Loucy (cell line): ENCODE results near the gene NLRP9.

Source experiments
- H2AFZ ChIP-seq: fragments of 200-600 bp; sonication (generic); 2 replicates; pipeline ENCODE4 v1.6.0; 2016; ENCODE audit warnings: antibody characterized with exemption, mild to moderate bottlenecking, low read length, moderate library complexity
- H3F3A ChIP-seq: fragments of 200-600 bp; 2 replicates; pipeline ENCODE4 v1.6.0; 2016; ENCODE audit warnings: antibody characterized with exemption, low read depth, mild to moderate bottlenecking
- H3K27me3 ChIP-seq: fragments of 200-600 bp; sonication (generic); 2 replicates; pipeline ENCODE4 v1.6.1; 2014; ENCODE audit warnings: low read length, mild to moderate bottlenecking; ENCODE audit not compliant: insufficient read depth, poor library complexity, severe bottlenecking
- H3K36me3 ChIP-seq: fragments of 200-600 bp; sonication (generic); 2 replicates; pipeline ENCODE4 v1.6.1; 2016; ENCODE audit warnings: low read length; ENCODE audit not compliant: insufficient read depth
- H3K4me1 ChIP-seq: fragments of 200-600 bp; sonication (generic); 2 replicates; pipeline ENCODE4 v1.5.1; 2014; ENCODE audit warnings: low read length, mild to moderate bottlenecking; ENCODE audit not compliant: insufficient read depth, poor library complexity, severe bottlenecking
- H3K4me2 ChIP-seq: fragments of 200-600 bp; sonication (generic); 2 replicates; pipeline ENCODE4 v1.6.0; 2014; ENCODE audit warnings: antibody characterized with exemption, low read length, low read depth, mild to moderate bottlenecking; ENCODE audit not compliant: poor library complexity, severe bottlenecking
- H3K4me3 ChIP-seq: fragments of 200-600 bp; sonication (generic); 2 replicates; pipeline ENCODE4 v1.5.1; 2014; ENCODE audit warnings: low read length, mild to moderate bottlenecking, mixed read lengths; ENCODE audit not compliant: poor library complexity, severe bottlenecking
- H3K79me2 ChIP-seq: fragments of 200-600 bp; sonication (generic); 2 replicates; pipeline ENCODE4 v1.6.1; 2014; ENCODE audit warnings: low read length; ENCODE audit not compliant: insufficient read depth
- H3K9ac ChIP-seq: fragments of 200-600 bp; sonication (generic); 2 replicates; pipeline ENCODE4 v1.6.0; 2014; ENCODE audit warnings: mild to moderate bottlenecking, low read depth, low read length, moderate library complexity; ENCODE audit not compliant: poor library complexity, severe bottlenecking
- H3K9me2 ChIP-seq: fragments of 200-600 bp; sonication (generic); replicated peaks from 2 replicates; pipeline ENCODE4 v1.6.1; 2016; ENCODE audit warnings: low read depth, low read length, mixed read lengths
- H3K9me3 ChIP-seq: fragments of 200-600 bp; sonication (generic); 2 replicates; pipeline ENCODE4 v1.6.1; 2014; ENCODE audit warnings: mild to moderate bottlenecking, antibody characterized with exemption, low read length, low read depth; ENCODE audit not compliant: insufficient read depth
- H4K20me1 ChIP-seq: fragments of 200-600 bp; sonication (generic); 2 replicates; pipeline ENCODE4 v1.6.0; 2014; ENCODE audit warnings: antibody characterized with exemption, low read length, mild to moderate bottlenecking; ENCODE audit not compliant: insufficient read depth, poor library complexity, severe bottlenecking
- CTCF ChIP-seq: fragments of 200-600 bp; sonication (generic); conservative IDR thresholded peaks from 2 replicates; pipeline ENCODE4 v1.5.1; 2014; ENCODE audit warnings: mild to moderate bottlenecking, antibody characterized with exemption, low read length
- EZH2phosphoT487 ChIP-seq: fragments of 200-600 bp; IDR thresholded peaks from 2 replicates; pipeline ENCODE4 v1.6.1; 2018; ENCODE audit warnings: antibody characterized with exemption, mild to moderate bottlenecking, moderate library complexity, borderline replicate concordance

Gene NLRP9

DNA sequence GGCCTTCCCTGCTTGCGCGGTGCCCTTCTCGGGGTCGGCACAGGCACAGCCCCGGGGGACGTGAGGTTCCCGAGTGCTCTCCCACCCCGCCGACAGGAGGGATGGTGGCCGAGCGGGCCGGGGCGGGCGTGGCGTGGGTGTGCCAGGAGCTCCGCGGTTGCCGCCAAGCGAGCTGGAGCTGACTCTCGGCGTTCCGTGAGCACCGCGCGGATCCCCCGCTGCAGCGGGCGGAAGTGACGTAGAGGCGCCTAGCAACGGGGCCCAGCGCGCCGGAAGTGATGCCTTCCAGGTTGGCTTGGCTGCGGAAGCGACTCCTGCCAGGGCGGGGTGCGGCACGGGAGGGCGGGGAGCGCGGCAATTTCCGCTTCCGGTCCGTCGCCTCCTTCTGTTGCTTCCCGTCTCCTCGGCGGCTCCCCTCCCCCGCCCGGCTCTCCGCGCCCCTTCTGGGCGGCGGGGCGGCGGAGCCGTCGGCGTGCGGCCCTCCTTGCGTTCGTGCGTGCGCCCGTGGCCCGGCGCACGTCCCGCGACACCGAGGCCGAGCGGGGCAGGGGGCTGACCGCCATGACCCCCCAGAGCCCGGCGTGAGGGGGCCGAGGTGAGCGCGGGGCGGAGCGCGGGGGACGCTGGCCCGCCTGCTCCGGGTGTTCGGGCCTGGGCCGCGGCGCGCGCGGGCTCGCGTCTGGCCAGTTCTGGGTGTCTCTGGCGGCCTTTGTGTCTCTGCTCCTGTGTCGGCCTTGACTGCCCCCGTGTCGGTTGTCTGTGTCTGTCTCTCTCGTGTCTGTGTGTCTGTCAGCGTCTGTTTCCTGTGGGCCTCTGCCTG, 63.2 kb downstream of the NLRP9 start, which contains the start of gene EPN1:
EPN1 (plus strand) TSS at position 386 of the 820 bp plus-strand sequence. CDS start 3,402 bp downstream, outside the sequence.
- Histone ChIP-seq H3K9me2 (no peaks in the 10 kb centered on the region), H2AFZ (no peak within 1 kb of the TSS), H3K79me2 (peaks cover 81% of the 10 kb centered on the region), H3K9ac (peak within 1 kb of the TSS; percentile 80), H3F3A (peaks cover 5% of the 10 kb centered on the region; the same call in 1 of the 2 replicates), H3K4me2 (peak within 1 kb of the TSS; percentile 74), H3K4me1 (peaks cover 4% of the 10 kb centered on the region), H3K9me3 (no peaks in the 10 kb centered on the region), H3K27me3 (no peaks in the 10 kb centered on the region), H3K4me3 (peak within 1 kb of the TSS; percentile 76), H4K20me1 (peaks cover 72% of the 10 kb centered on the region), H3K36me3 (peaks cover 86% of the 10 kb centered on the region)
- TF ChIP-seq CTCF = no peak
- no peak for TF ChIP-seq EZH2phosphoT487

- Histone ChIP-seq H3K9me3 (no peaks in the 10 kb centered on the region), H4K20me1 (peaks cover 76% of the 10 kb centered on the region), H3K4me2 (no peak overlapping the region), H3K4me1 (peaks cover 4% of the 10 kb centered on the region), H3K9ac (no peak overlapping the region), H3K36me3 (peaks cover 86% of the 10 kb centered on the region), H3F3A (peaks cover 5% of the 10 kb centered on the region; the same call in 1 of the 2 replicates), H3K4me3 (no peak overlapping the region), H3K27me3 (no peaks in the 10 kb centered on the region), H2AFZ (no peak overlapping the region), H3K79me2 (peaks cover 83% of the 10 kb centered on the region), H3K9me2 (no peaks in the 10 kb centered on the region)
- TF ChIP-seq EZH2phosphoT487 (no peak), CTCF (no peak)
Observed at GRCh38 chr19:55674459-55674840, 63.8 kb downstream of the NLRP9 start.

- H4K20me1 ChIP-seq = peaks cover 81% of the 10 kb centered on the region
- no peaks in the 10 kb centered on the region for H3K27me3 ChIP-seq
- peaks cover 5% of the 10 kb centered on the region; the same call in 1 of the 2 replicates for H3F3A ChIP-seq
- H3K4me1 ChIP-seq = peaks cover 4% of the 10 kb centered on the region
- H3K79me2 ChIP-seq = peaks cover 87% of the 10 kb centered on the region
- no peak overlapping the region for H3K4me3 ChIP-seq
- H3K9me2 ChIP-seq = no peaks in the 10 kb centered on the region
- no peaks in the 10 kb centered on the region for H3K9me3 ChIP-seq
- H3K4me2 ChIP-seq = no peak overlapping the region
- no peak for TF ChIP-seq EZH2phosphoT487
- TF ChIP-seq CTCF = no peak
- H3K9ac ChIP-seq = no peak overlapping the region
- no peak overlapping the region for H2AFZ ChIP-seq
- peaks cover 86% of the 10 kb centered on the region for H3K36me3 ChIP-seq
Observed at GRCh38 chr19:55673889-55674288, 64.3 kb downstream of the NLRP9 start.
